Endodermal cell (in vitro differentiated cells): ENCODE data around the gene ITFG1. TPM values are rescaled to one million over a fixed set of nuclear protein-coding genes. Genes with fewer than 3 reads are reported as not detected.
A peak's percentile ranks its signal among the peaks of the same experiment; 100 is the strongest.

Experiments used
- DNase-seq: peaks from one replicate; pipeline ENCODE4 v3.0.0-alpha.2; 2017
- H3K27ac ChIP-seq: 2 replicates; pipeline ENCODE4 v1.5.1; 2013; ENCODE audit warnings: mild to moderate bottlenecking, low read depth, low read length, moderate library complexity
- H3K27me3 ChIP-seq: 2 replicates; pipeline ENCODE4 v1.6.1; 2013; ENCODE audit warnings: mild to moderate bottlenecking, low read length, moderate library complexity; ENCODE audit not compliant: insufficient read depth, control insufficient read depth, poor library complexity, severe bottlenecking
- H3K36me3 ChIP-seq: 2 replicates; pipeline ENCODE4 v1.7.0; 2013; ENCODE audit warnings: mild to moderate bottlenecking, low read length, moderate library complexity; ENCODE audit not compliant: control insufficient read depth, insufficient read depth
- H3K4me1 ChIP-seq: one replicate; pipeline ENCODE4 v1.7.0; 2013; ENCODE audit warnings: low read length; ENCODE audit not compliant: control insufficient read depth, insufficient read depth
- H3K4me3 ChIP-seq: 2 replicates; pipeline ENCODE4 v1.5.1; 2013; ENCODE audit warnings: mild to moderate bottlenecking, low read length, moderate library complexity
- H3K9ac ChIP-seq: 2 replicates; pipeline ENCODE4 v1.6.1; 2013; ENCODE audit warnings: mild to moderate bottlenecking, low read length, moderate library complexity; ENCODE audit not compliant: poor library complexity, severe bottlenecking; ENCODE audit errors: extremely low read depth
- H3K9me3 ChIP-seq: 2 replicates; pipeline ENCODE4 v1.6.1; 2013; ENCODE audit warnings: mild to moderate bottlenecking, low read length, moderate library complexity; ENCODE audit not compliant: control insufficient read depth
- H3K27ac Mint-ChIP-seq: 2 replicates; pipeline ENCODE4 v1.8.0; 2020; ENCODE audit warnings: mixed read lengths
- H3K27me3 Mint-ChIP-seq: 2 replicates; pipeline ENCODE4 v1.8.0; 2021; ENCODE audit warnings: mild to moderate bottlenecking, mixed read lengths; ENCODE audit not compliant: insufficient read depth
- H3K36me3 Mint-ChIP-seq: 2 replicates; pipeline ENCODE4 v1.8.0; 2020; ENCODE audit warnings: low read depth, mixed read lengths
- H3K4me1 Mint-ChIP-seq: 2 replicates; pipeline ENCODE4 v1.8.0; 2020; ENCODE audit warnings: mixed read lengths
- H3K4me3 Mint-ChIP-seq: 2 replicates; pipeline ENCODE4 v1.8.0; 2020; ENCODE audit warnings: mild to moderate bottlenecking, moderate library complexity, mixed read lengths
- H3K9me3 Mint-ChIP-seq: 2 replicates; pipeline ENCODE4 v1.8.0; 2020; ENCODE audit warnings: mild to moderate bottlenecking, mixed read lengths
- CTCF ChIP-seq: fragments of 200-600 bp; sonication (generic); conservative IDR thresholded peaks from 2 replicates; pipeline ENCODE4 v1.5.0; 2021; ENCODE audit warnings: antibody characterized with exemption, mild to moderate bottlenecking
- WGBS, 2 experiments: methylation state at CpG; one replicate each; pipeline versions ENCODE4 v1.1.5 to v1.1.7; 2013; ENCODE audit warnings: missing lambda C conversion rate in 2 of 2, mixed read lengths in 1 of 2; ENCODE audit not compliant: insufficient coverage in 1 of 2, insufficient read length in 1 of 2; 5-methylcytosine and 5-hydroxymethylcytosine counted together
- total RNA-seq, 2 donors: library from RNA; stranded (reverse); fragmentation: NEBNext Ultra II Directional in 1 of 2; extraction: Animal tissue kit (Norgen Biotek cat#: 25700) in 1 of 2; gene quantifications; 2 replicates in 1 of 2; 3 replicates in 1 of 2; pipeline ENCODE4 v1.2.1, GENCODE V29; 2021

ITFG1 gene
- total RNA-seq, 2 donors from 2014 or later: 35.6 to 40.0 TPM

- peaks cover 2% of the 10 kb centered on the region for H3K36me3 Mint-ChIP-seq
- Histone ChIP-seq H3K27me3 (no peaks in the 10 kb centered on the region), H3K36me3 (peaks cover 11% of the 10 kb centered on the region), H3K27ac (no peak overlapping the region), H3K9me3 (no peaks in the 10 kb centered on the region), H3K4me1 (no peaks in the 10 kb centered on the region), H3K4me3 (no peak overlapping the region), H3K9ac (no peak overlapping the region)
- no peaks in the 10 kb centered on the region for H3K9me3 Mint-ChIP-seq
- DNase-seq: no peak
- H3K27ac Mint-ChIP-seq: no peak overlapping the region
- peak; percentile 53 for TF ChIP-seq CTCF
- H3K4me3 Mint-ChIP-seq: no peak overlapping the region
- H3K4me1 Mint-ChIP-seq: no peaks in the 10 kb centered on the region
- H3K27me3 Mint-ChIP-seq: no peaks in the 10 kb centered on the region
- WGBS, 2 experiments: 91 to 97% methylated on average over 8 to 9 of the region's 10 CpGs
Measured at GRCh38 chr16:47162670-47163420, 298.0 kb downstream of the ITFG1 start.

GRCh38 chr16:47161464-47161863 lies 299.4 kb downstream of the ITFG1 start:
- Histone ChIP-seq H3K27ac (no peak overlapping the region), H3K36me3 (peaks cover 11% of the 10 kb centered on the region), H3K4me1 (no peaks in the 10 kb centered on the region), H3K4me3 (no peak overlapping the region), H3K9ac (no peak overlapping the region), H3K27me3 (no peaks in the 10 kb centered on the region), H3K9me3 (no peaks in the 10 kb centered on the region)
- TF ChIP-seq CTCF: no peak
- no peak overlapping the region for H3K27ac Mint-ChIP-seq
- peaks cover 9% of the 10 kb centered on the region for H3K36me3 Mint-ChIP-seq
- 92% methylated on average over 3 of the region's 4 CpGs; no CpG with 5 or more reads in 1 of the 2 experiments for WGBS, 2 experiments
- H3K4me3 Mint-ChIP-seq: no peak overlapping the region
- H3K4me1 Mint-ChIP-seq: no peaks in the 10 kb centered on the region
- no peaks in the 10 kb centered on the region for H3K27me3 Mint-ChIP-seq
- H3K9me3 Mint-ChIP-seq: no peaks in the 10 kb centered on the region
- no peak for DNase-seq

- no peak overlapping the region for H3K4me3 ChIP-seq
- peaks cover 17% of the 10 kb centered on the region for H3K36me3 ChIP-seq
- no peaks in the 10 kb centered on the region for H3K27me3 ChIP-seq
- H3K4me1 ChIP-seq: no peaks in the 10 kb centered on the region
- H3K9ac ChIP-seq: no peak overlapping the region
- Mint-ChIP-seq H3K27me3 (no peaks in the 10 kb centered on the region), H3K36me3 (peaks cover 13% of the 10 kb centered on the region), H3K4me1 (no peaks in the 10 kb centered on the region), H3K27ac (no peak overlapping the region), H3K4me3 (no peak overlapping the region), H3K9me3 (no peaks in the 10 kb centered on the region)
- no peaks in the 10 kb centered on the region for H3K9me3 ChIP-seq
- WGBS, 2 experiments: 88 to 91% methylated on average over 2 to 3 of the region's 3 CpGs
- no peak for TF ChIP-seq CTCF
- no peak for DNase-seq
- no peak overlapping the region for H3K27ac ChIP-seq
Measured at GRCh38 chr16:47160422-47160821, 300.4 kb downstream of the ITFG1 start.
